Panc1 (cell line): ENCODE measurements around the gene FER1L5. TPM values are rescaled to one million over a fixed set of nuclear protein-coding genes. Genes with fewer than 3 reads are reported as not detected.

ENCODE experiments used
- ATAC-seq: fragments of 200-7000 bp; cut with Tn5 transposase; 2 replicates; pipeline ENCODE4 v1.9.1; 2020; ENCODE audit warnings: mild to moderate bottlenecking, moderate library complexity
- BruUV-seq: library from RNA; stranded (reverse); fragments of 400-500 nt; replicated peaks from 2 replicates; lab custom pipeline; 2021; lab: Mats Ljungman, UMichigan
- CTCF ChIA-PET: fragments of 300-600 bp; sonication (Branson Sonifier 250); formaldehyde crosslinking; loops from one replicate; lab custom pipeline; 2022; ENCODE audit warnings: antibody characterized with exemption; lab: Charles Lee
- POLR2A ChIA-PET: fragments of 300-600 bp; sonication (Branson Sonifier 250); formaldehyde crosslinking; loops from one replicate; lab custom pipeline; 2022; ENCODE audit warnings: antibody characterized with exemption; lab: Charles Lee
- DNase-seq: peaks from one replicate; pipeline ENCODE4 v3.0.0-alpha.2; 2010; ENCODE audit warnings: low read depth, low spot score
- H3K27ac ChIP-seq: 2 replicates; pipeline ENCODE4 v1.5.1; 2011; ENCODE audit warnings: mild to moderate bottlenecking, low read length, inconsistent platforms
- H3K27me3 ChIP-seq: fragments of 200-500 bp; sonication (Bioruptor generic); 2 replicates; pipeline ENCODE4 v1.6.0; 2014; ENCODE audit warnings: low read length, inconsistent platforms; ENCODE audit not compliant: control insufficient read depth, insufficient read depth
- H3K36me3 ChIP-seq: fragments of 200-500 bp; sonication (Bioruptor generic); 2 replicates; pipeline ENCODE4 v1.5.1; 2014; ENCODE audit warnings: inconsistent platforms, mild to moderate bottlenecking, low read length, moderate library complexity; ENCODE audit not compliant: control insufficient read depth, insufficient read depth
- H3K4me1 ChIP-seq: 2 replicates; pipeline ENCODE4 v1.5.1; 2011; ENCODE audit warnings: inconsistent platforms, mild to moderate bottlenecking, low read length, moderate library complexity; ENCODE audit not compliant: control insufficient read depth, insufficient read depth
- H3K4me3 ChIP-seq, 2 experiments: 2 replicates each; pipeline ENCODE4 v1.5.1; 2011 to 2012; ENCODE audit warnings: low read depth in 2 of 2, low read length in 2 of 2, mild to moderate bottlenecking in 2 of 2, inconsistent platforms in 1 of 2, moderate library complexity in 1 of 2
- H3K9me3 ChIP-seq: fragments of 200-500 bp; sonication (Bioruptor generic); 2 replicates; pipeline ENCODE4 v1.5.1; 2014; ENCODE audit warnings: low read depth, mild to moderate bottlenecking, inconsistent platforms, low read length, moderate library complexity; ENCODE audit not compliant: control insufficient read depth, insufficient read depth
- POLR2AphosphoS5 ChIP-seq: IDR thresholded peaks from 2 replicates; pipeline ENCODE4 v1.6.1; 2012; ENCODE audit warnings: mild to moderate bottlenecking, low read depth, low read length, moderate library complexity
- SIN3A ChIP-seq: IDR thresholded peaks from 2 replicates; pipeline ENCODE4 v1.6.1; 2012; ENCODE audit warnings: low read depth, mild to moderate bottlenecking, low read length, moderate library complexity, borderline replicate concordance; ENCODE audit not compliant: insufficient read depth
- TCF7L2 ChIP-seq: IDR thresholded peaks from 2 replicates; pipeline ENCODE4 v1.6.1; 2011; ENCODE audit warnings: mild to moderate bottlenecking, low read depth, low read length, inconsistent platforms
- in situ Hi-C: cut with HindIII; loops from 2 replicates; pipeline ENCODE4 v1.10.0; 2016; ENCODE audit warnings: low sequenced_read_pairs, low pct_unique_long_range_greater_than_20kb
- intact Hi-C: fragments of 100-400 bp; cut with micrococcal nuclease; formaldehyde crosslinking; loops from one replicate; pipeline ENCODE4 v1.10.0; 2022; ENCODE audit not compliant: unreplicated experiment
- total RNA-seq: library from RNA; stranded (reverse); gene quantifications from one replicate; pipeline ENCODE4 v1.2.1, GENCODE V29; 2021; ENCODE audit not compliant: unreplicated experiment
- TF ChIP-seq, protein P1 (sequence below): fragments of 450-650 bp; IDR thresholded peaks from 2 replicates; pipeline ENCODE4 v1.5.1; 2017; ENCODE audit warnings: mild to moderate bottlenecking
- TF ChIP-seq, protein P2 (sequence below), 2 experiments: IDR thresholded peaks; 2 replicates each; pipeline ENCODE4 v1.6.1; 2011 to 2012; ENCODE audit warnings: low read depth in 2 of 2, control low read depth in 1 of 2, low read length in 1 of 2, mild to moderate bottlenecking in 1 of 2, moderate library complexity in 1 of 2; ENCODE audit not compliant: insufficient read depth in 1 of 2

The FER1L5 gene
- total RNA-seq, 1 experiment from 2014 or later, result not detected

DNA sequence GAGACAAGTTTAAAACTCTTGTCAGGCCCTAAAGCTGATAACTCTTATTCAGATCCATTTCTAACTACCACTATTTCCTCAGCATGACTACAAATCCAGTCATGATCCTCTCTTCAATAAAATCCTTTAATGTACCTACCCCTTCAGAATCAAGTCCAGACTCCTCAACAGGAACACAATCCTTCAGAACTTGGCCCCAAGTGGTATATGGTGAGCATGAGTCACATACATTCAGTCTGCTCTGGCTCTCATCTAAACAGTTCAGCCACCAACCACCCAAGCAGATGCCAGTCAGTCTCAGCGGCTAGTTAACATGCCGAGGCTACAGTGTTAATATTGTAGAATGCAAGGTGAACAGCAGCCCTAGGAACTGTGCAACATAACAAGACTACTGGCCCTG is 87.6 kb downstream of the FER1L5 start:
- TF ChIP-seq SIN3A (no peak), TCF7L2 (no peak), POLR2AphosphoS5 (no peak)
- TF ChIP-seq, protein P1, sequence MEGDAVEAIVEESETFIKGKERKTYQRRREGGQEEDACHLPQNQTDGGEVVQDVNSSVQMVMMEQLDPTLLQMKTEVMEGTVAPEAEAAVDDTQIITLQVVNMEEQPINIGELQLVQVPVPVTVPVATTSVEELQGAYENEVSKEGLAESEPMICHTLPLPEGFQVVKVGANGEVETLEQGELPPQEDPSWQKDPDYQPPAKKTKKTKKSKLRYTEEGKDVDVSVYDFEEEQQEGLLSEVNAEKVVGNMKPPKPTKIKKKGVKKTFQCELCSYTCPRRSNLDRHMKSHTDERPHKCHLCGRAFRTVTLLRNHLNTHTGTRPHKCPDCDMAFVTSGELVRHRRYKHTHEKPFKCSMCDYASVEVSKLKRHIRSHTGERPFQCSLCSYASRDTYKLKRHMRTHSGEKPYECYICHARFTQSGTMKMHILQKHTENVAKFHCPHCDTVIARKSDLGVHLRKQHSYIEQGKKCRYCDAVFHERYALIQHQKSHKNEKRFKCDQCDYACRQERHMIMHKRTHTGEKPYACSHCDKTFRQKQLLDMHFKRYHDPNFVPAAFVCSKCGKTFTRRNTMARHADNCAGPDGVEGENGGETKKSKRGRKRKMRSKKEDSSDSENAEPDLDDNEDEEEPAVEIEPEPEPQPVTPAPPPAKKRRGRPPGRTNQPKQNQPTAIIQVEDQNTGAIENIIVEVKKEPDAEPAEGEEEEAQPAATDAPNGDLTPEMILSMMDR, result no peak
- TF ChIP-seq, protein P2, sequence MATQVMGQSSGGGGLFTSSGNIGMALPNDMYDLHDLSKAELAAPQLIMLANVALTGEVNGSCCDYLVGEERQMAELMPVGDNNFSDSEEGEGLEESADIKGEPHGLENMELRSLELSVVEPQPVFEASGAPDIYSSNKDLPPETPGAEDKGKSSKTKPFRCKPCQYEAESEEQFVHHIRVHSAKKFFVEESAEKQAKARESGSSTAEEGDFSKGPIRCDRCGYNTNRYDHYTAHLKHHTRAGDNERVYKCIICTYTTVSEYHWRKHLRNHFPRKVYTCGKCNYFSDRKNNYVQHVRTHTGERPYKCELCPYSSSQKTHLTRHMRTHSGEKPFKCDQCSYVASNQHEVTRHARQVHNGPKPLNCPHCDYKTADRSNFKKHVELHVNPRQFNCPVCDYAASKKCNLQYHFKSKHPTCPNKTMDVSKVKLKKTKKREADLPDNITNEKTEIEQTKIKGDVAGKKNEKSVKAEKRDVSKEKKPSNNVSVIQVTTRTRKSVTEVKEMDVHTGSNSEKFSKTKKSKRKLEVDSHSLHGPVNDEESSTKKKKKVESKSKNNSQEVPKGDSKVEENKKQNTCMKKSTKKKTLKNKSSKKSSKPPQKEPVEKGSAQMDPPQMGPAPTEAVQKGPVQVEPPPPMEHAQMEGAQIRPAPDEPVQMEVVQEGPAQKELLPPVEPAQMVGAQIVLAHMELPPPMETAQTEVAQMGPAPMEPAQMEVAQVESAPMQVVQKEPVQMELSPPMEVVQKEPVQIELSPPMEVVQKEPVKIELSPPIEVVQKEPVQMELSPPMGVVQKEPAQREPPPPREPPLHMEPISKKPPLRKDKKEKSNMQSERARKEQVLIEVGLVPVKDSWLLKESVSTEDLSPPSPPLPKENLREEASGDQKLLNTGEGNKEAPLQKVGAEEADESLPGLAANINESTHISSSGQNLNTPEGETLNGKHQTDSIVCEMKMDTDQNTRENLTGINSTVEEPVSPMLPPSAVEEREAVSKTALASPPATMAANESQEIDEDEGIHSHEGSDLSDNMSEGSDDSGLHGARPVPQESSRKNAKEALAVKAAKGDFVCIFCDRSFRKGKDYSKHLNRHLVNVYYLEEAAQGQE (IDR thresholded peaks at IDR 0.05; ENCODE audit: insufficient read depth in 1 of 2, low read depth in 2 of 2, low read length in 1 of 2), result no peak
- H3K4me3 ChIP-seq, result no peak overlapping the region
- CTCF ChIA-PET, result no interaction called here
- no peak overlapping the region for H3K27ac ChIP-seq
- peaks cover 22% of the 10 kb centered on the region for H3K36me3 ChIP-seq
- no peaks in the 10 kb centered on the region for H3K4me1 ChIP-seq
- intact Hi-C loops (no loop called here), in situ Hi-C loops (no loop called here)
- DNase-seq (no peak), ATAC-seq (no peak)
- no peaks in the 10 kb centered on the region for H3K27me3 ChIP-seq
- no TSS peak for BruUV-seq
- POLR2A ChIA-PET, result no interaction called here
- no peaks in the 10 kb centered on the region for H3K9me3 ChIP-seq

DNA sequence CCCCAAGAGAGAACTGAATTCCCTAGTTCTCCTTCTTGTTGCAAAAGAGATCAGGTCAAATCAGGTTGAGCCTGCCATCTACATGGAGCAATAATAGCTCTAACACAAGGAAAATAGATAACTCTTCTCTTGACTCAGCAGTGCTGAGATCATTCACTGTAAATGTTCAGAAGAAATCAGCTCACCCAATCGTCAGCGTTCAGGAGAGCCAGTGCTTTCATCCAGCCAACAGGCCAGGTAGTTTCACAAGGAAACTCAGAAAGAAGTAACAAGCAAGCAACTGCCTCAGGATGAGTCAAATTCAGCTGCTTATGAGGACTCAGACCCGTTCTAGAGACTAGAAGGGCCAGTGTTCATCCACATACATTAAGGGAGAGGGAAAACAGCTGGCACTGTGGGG is 91.4 kb downstream of the FER1L5 start:
- H3K4me3 ChIP-seq, result no peak overlapping the region
- ATAC-seq (no peak), DNase-seq (no peak)
- TF ChIP-seq TCF7L2 (no peak), POLR2AphosphoS5 (no peak), SIN3A (no peak)
- TF ChIP-seq, protein P1, result no peak
- TF ChIP-seq, protein P2 (IDR thresholded peaks at IDR 0.05; ENCODE audit: insufficient read depth in 1 of 2, low read depth in 2 of 2, low read length in 1 of 2), result no peak
- no peak overlapping the region for H3K27ac ChIP-seq
- in situ Hi-C loops (no loop called here), intact Hi-C loops (no loop called here)
- peaks cover 22% of the 10 kb centered on the region for H3K36me3 ChIP-seq
- no TSS peak for BruUV-seq
- peaks cover 1% of the 10 kb centered on the region; the same call in 1 of the 2 replicates for H3K4me1 ChIP-seq
- ChIA-PET POLR2A (no interaction called here), CTCF (no interaction called here)
- no peaks in the 10 kb centered on the region for H3K9me3 ChIP-seq
- H3K27me3 ChIP-seq, result no peaks in the 10 kb centered on the region
